OCI-LY7 (cell line): ENCODE measurements around the gene RHOT1.
"Not testable (repeated sequence)": the region's sequence is repeated elsewhere in the genome, so short reads cannot be mapped to it uniquely, and the experiment has no call there.

ENCODE experiments used
- CTCF ChIP-seq: fragments of 200-600 bp; sonication (generic); conservative IDR thresholded peaks from 2 replicates; pipeline ENCODE4 v1.5.1; 2014; ENCODE audit warnings: mild to moderate bottlenecking, antibody characterized with exemption, low read length, moderate library complexity, mixed read lengths
- EZH2phosphoT487 ChIP-seq: fragments of 200-600 bp; sonication (generic); IDR thresholded peaks from 2 replicates; pipeline ENCODE4 v1.6.1; 2018; ENCODE audit warnings: low read depth, borderline replicate concordance, mild to moderate bottlenecking, mixed run types, antibody characterized with exemption, low read length, moderate library complexity, mixed read lengths

- not testable (repeated sequence) for TF ChIP-seq CTCF, EZH2phosphoT487
These were observed 2.1 kb downstream of the RHOT1 start for GRCh38 chr17:32144442-32144841.
